T-helper 2 cell (primary cell): ENCODE results near the gene FAM89B.
A peak's percentile ranks its signal among the peaks of the same experiment; 100 is the strongest.
"Not testable (repeated sequence)": the region's sequence is repeated elsewhere in the genome, so short reads cannot be mapped to it uniquely, and the experiment has no call there.

Experiments
- DNase-seq, 5 experiments: peaks; one replicate each; pipeline versions ENCODE4 v3.0.0 to v3.0.0-alpha.2; 2012 to 2022
- total RNA-seq, 2 donors: gene quantifications; one replicate each; lab custom pipeline; 2026; lab: John Stamatoyannopoulos, UW

The FAM89B gene
- 2.9 to 6.2 reads per million in 2 donors for total RNA-seq

DNA sequence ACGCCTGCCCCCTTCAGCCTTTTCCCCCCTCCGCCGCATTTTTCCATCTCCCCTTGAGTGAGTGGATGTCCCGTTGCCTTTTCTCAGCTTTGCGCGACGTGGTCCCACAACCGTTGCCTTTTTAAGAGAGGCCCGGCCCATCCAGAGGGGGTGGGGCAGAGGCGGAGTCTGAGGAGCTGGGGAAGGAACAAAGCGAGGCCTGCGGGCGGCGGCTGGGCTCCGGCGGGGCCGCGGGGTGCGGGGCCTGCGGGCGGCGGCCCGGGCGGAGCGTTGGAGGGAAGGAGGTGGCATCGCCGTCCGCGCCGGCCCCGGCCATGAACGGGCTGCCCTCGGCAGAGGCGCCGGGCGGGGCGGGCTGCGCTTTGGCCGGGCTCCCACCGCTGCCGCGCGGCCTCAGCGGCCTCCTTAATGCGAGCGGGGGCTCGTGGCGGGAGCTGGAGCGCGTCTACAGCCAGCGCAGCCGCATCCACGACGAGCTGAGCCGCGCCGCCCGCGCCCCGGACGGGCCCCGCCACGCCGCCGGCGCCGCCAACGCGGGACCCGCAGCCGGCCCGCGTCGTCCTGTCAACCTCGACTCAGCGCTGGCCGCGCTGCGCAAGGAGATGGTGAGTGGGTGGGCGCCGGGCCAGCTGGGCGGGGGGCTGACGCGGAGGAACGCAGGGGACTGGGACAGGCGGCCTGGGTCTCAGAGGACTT is at the start of gene FAM89B:
Gene FAM89B (plus strand): TSS at position 183 of the 696 bp plus-strand sequence. CDS start 132 bp downstream, at position 315.
- peak; percentile 68 to 92 (median 84) for DNase-seq

DNA sequence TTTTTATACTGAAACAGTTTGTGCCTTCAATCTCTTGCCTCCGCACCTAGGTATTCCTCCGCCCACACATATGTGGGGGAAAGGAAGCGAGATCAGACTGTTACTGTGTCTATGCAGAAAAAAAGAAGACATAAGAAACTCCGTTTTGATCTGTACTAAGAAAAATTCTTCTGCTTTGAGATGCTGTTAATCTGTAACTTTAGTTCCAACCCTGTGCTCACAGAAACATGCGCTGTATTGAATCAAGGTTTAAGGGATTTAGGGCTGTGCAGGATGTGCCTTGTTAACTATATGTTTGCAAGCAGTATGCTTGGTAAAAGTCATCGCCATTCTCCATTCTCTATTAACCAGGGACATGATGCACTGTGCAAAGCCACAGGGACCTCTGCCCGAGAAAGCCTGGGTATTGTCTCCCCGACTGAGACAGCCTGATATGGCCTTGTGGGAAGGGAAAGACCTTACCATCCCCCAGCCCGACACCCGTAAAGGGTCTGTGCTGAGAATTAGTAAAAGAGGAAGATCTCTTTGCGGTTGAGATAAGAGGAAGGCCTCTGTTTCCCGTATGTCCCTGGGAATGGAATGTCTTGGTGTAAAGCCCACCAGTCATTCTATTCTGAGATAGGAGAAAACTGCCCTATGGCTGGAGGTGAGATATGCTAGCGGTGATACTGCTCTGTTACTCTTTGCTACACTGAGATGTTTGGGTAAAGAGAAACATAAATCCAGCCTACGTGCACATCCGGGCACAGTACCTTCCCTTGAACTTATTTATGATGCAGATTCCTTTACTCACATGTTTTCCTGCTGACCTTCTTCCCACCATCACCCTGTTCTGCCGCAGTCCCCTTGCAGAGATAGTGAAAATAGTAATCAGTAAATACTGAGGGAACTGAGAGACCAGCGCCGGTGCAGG is 49.4 kb upstream of the FAM89B start:
- DNase-seq = peak in 1 of 5 experiments; percentile 47

- DNase-seq = not testable (repeated sequence)
These were observed 48.7 kb upstream of the FAM89B start for GRCh38 chr11:65523631-65523968.

GRCh38 chr11:65524014-65524740 is 48.2 kb upstream of the FAM89B start:
- DNase-seq = no peak

DNA sequence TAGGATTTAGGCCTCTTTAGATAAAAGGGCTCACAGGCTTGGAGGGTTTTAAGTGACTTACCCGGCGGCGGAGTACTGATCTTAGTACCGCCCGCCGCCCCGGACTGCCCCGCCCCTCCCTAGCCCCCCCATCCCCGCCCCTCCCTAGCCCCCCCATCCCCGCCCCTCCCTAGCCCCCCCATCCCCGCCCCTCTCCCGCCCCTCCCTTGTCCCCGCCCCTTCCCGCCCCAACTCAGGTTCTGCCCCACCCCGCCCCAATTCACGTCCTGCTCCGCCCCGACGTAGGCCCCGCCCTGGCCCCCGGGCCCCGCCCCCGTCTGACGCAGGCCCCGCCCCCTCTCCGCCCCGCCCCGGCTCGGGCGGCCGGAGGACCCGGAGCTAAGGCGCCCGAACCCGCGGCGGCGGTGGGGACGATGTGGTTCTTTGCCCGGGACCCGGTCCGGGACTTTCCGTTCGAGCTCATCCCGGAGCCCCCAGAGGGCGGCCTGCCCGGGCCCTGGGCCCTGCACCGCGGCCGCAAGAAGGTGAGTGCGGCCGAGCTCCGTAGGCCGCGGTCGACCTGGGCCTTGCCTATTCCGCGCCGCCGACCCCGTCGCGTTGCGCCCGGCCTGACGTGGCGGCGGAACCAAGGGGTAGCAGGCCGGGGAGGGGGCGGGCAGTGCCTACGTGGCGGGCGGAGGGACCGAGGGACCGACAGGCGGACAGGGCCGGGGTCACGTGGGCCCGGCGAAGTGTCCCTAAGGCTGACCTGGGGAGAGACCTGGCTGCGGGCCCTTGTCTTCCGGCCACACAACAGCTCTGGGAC is 47.4 kb upstream of the FAM89B start, which contains the start of gene SCYL1:
Gene SCYL1 (plus strand): TSS at position 343 of the 805 bp plus-strand sequence. CDS start 71 bp downstream, at position 414.
- DNase-seq = peak; percentile 64 to 77 (median 72)

- DNase-seq = peak in 1 of 5 experiments; percentile 44
These were observed 46.5 kb upstream of the FAM89B start for GRCh38 chr11:65525546-65526480.

- no peak for DNase-seq
These were observed 45.6 kb upstream of the FAM89B start for GRCh38 chr11:65526744-65527143.

DNA sequence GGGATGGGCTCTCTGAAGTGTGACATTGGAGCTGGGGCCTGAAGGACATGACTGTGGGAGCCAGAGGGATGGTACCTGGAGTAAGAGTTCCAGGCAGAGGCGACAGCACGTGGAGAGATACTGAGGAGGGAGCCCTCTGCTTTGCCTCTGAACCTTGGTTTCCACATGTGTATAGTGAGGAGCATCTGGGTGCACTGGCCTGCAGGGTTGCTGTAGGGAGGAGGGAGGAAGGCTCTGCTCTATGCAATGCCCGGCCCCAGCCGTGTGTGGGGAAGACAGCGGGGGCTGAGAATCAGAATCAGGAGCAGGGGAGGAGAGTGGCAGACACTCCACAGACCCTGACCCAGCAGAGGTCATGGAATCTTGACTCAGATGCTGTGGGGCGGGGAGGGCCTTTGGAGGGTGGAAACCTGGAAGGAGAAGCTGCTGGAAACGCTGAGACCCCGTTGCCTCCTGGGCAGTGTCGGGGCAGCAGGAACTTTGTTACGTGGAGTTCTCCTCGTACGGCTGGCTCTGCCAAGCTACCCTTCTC is 43.5 kb upstream of the FAM89B start:
- DNase-seq = no peak

GRCh38 chr11:65529475-65530156 is 42.7 kb upstream of the FAM89B start:
- DNase-seq = no peak

GRCh38 chr11:65530157-65530496 is 42.2 kb upstream of the FAM89B start:
- peak in 1 of 5 experiments; percentile 67 for DNase-seq

GRCh38 chr11:65532388-65533064 is 39.8 kb upstream of the FAM89B start:
- DNase-seq = no peak

GRCh38 chr11:65535102-65535501 is 37.2 kb upstream of the FAM89B start:
- DNase-seq = no peak

- DNase-seq = no peak
These were observed 35.7 kb upstream of the FAM89B start for GRCh38 chr11:65536412-65537295.

DNA sequence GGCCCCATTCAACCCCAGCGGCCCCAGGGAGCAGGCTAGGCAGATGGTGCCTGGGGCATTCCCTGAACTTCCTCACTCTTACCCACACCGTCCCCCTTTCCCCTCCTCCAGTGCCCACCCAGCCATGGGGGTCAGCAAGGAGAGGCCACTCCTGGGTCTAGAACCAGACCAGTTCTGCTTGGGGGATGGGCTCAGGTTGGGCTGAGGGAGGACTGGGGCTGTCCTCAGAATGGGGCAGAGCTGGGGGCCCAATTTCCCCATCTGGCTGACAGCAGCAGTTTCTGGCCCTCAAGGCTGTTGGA is 35.1 kb upstream of the FAM89B start:
- no peak for DNase-seq

DNA sequence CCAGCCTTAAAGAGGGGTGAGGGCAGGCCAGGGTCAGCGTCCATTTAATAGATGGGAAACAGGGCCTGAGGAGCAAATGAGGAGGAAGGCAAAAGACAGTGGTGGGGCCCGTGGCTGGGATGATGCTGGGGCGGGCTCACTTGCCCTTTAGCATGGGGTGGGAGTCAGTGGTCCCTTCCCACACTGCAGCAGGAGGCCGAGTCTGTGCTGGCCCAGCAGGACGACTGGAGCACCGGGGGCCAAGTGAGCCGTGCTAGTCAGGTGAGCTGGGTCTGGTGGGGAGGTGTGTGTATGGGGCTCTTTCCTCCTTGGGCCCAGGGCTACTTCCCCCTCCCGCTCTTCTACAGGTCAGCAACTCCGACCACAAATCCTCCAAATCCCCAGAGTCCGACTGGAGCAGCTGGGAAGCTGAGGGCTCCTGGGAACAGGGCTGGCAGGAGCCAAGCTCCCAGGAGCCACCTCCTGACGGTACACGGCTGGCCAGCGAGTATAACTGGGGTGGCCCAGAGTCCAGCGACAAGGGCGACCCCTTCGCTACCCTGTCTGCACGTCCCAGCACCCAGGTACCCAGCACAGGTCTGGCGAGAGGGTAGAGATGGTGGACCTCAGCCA is 34.6 kb upstream of the FAM89B start:
- no peak for DNase-seq

DNA sequence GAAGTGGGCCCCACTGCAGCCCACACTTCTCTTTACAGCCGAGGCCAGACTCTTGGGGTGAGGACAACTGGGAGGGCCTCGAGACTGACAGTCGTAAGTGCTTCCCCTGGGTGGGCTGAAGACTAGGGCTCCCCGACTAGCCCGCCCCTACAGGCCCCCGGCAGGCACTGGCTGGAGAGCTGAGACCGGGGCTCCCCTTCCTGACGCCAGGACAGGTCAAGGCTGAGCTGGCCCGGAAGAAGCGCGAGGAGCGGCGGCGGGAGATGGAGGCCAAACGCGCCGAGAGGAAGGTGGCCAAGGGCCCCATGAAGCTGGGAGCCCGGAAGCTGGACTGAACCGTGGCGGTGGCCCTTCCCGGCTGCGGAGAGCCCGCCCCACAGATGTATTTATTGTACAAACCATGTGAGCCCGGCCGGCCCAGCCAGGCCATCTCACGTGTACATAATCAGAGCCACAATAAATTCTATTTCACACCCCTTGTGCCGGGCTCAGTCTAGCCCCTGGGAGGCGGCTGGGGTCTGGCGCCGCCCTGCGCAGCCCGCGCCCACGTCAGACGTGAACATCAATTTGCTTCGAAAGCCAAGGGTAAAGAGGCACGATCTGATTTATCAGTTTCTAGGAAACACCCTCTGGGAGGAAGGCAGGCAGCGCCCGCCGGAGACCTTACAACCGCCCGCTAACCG is 34.0 kb upstream of the FAM89B start:
- no peak for DNase-seq

DNA sequence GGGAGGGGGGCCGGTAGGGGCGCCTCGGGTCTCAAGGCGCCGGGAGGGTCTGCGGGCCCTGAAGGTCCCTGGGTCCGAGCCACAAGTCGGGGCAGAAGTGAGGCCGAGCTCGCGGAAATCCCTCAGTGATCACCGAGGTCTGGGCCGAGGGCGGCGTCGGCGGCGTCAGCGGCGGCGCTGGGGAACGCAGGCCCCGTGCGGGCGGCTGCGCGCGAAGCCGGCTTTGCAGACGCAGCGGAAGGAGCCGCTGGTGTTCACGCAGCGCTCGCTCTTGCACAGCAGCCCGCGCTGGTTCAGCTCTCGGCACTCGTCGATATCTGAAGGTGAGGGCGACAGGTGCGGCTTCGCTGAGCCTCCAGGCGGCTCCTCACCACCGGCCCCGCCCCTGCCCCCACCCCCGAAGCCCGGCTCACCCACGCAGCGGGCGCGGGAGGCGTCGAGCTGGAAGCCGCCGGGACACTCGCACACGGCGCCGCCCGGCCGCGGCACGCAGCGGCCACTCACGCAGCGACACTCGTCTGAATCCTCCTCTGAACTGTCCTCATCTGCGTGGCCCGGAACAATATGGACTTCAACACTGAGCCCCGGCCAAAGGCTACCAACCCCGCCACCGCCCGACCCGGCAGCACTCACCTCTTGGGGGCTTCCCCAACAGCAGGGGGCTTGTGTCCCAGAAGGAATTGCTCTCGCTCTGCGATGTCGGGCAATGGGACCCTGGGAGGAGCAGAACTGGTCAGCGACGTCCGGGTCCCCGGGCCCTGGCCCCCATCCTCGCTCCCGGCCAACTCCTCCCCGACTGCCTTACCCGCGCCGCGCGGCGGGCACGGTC is 33.2 kb upstream of the FAM89B start:
- DNase-seq = no peak
